22Rv1 (cell line): ENCODE measurements around the gene RSRC1.

Source experiments
- CTCF ChIP-seq: fragments of 450-650 bp; IDR thresholded peaks from 2 replicates; pipeline ENCODE4 v1.5.1; 2017; ENCODE audit warnings: mild to moderate bottlenecking
- ZFX ChIP-seq: fragments of 450-650 bp; IDR thresholded peaks from 2 replicates; pipeline ENCODE4 v1.6.1; 2017; ENCODE audit warnings: antibody characterized with exemption, borderline replicate concordance

DNA sequence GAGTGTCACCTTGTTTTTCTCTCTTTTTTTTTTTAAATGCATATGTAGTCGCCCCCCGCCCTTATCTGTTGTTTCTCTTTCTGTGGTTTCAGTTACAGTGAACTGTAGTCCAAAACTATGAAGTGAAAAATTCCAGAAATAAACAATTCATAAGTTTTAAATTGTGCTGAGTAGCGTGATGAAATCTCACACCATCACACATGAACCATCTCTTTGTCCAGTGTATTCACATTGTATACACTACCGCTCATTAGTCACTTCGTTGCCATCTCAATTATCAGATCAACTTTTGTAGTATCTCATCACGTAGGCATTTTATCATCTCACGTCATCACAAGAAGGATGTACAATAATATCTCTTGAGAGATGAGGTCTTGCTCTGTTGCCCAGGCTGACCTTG lies 398.6 kb downstream of the RSRC1 start:
- no peak for TF ChIP-seq CTCF
- no peak for TF ChIP-seq ZFX
